GM12872 (cell line): ENCODE measurements around the gene SLC36A1.

Experiments
- TF ChIP-seq, protein P1 (sequence below): IDR thresholded peaks from 3 replicates; pipeline ENCODE4 v1.5.1; 2011; ENCODE audit warnings: low read depth, mild to moderate bottlenecking, low read length, moderate library complexity; ENCODE audit not compliant: insufficient read depth

SLC36A1 gene

DNA sequence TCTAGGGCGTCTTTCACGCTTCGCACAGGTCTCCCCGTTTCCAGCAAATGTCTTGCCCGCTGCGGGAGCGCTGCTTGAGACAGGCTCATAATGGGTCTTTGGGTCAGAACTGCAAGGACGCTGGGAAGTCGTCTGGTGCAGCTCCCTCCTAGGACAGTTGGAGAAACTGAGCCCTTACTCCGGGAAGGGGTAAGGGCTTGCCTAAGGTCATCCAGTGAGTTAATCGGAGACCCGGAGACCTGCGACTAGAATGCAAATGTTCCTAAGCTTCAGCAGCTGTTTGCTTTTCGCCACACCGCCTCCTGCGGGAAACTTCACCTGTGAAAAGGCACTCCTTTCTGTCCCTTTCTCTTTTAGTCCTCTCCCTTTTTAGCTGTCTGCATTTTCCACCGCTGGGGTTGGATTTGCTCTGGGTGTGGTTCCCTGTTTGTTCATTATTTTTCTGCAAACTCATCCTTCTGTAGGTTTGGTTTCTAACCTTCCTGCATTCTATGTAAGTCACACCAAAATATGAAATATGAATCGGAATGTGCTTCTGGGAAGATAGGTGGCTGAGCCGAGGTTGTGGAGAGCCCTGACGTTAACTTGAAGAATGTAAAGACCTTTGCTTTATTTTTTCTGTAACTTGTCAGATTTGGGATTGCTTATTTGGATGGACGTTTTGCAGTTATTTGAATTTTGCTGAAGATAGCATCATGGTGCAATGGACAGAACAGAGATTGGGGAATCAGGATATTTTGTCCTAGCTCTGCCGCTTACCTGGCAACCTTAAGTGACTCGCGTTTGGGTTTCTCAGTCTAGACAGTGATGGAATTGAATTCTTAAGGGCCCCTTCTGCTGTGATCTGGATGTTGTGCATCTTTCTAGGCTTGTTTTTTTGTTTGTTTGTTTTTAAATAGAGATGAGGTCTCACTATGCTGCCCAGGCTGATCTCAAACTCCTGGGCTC lies 909 bp downstream of the SLC36A1 start:
- TF ChIP-seq, protein P1, sequence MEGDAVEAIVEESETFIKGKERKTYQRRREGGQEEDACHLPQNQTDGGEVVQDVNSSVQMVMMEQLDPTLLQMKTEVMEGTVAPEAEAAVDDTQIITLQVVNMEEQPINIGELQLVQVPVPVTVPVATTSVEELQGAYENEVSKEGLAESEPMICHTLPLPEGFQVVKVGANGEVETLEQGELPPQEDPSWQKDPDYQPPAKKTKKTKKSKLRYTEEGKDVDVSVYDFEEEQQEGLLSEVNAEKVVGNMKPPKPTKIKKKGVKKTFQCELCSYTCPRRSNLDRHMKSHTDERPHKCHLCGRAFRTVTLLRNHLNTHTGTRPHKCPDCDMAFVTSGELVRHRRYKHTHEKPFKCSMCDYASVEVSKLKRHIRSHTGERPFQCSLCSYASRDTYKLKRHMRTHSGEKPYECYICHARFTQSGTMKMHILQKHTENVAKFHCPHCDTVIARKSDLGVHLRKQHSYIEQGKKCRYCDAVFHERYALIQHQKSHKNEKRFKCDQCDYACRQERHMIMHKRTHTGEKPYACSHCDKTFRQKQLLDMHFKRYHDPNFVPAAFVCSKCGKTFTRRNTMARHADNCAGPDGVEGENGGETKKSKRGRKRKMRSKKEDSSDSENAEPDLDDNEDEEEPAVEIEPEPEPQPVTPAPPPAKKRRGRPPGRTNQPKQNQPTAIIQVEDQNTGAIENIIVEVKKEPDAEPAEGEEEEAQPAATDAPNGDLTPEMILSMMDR: peak; percentile 32; the same call in 2 of the 3 replicates

DNA sequence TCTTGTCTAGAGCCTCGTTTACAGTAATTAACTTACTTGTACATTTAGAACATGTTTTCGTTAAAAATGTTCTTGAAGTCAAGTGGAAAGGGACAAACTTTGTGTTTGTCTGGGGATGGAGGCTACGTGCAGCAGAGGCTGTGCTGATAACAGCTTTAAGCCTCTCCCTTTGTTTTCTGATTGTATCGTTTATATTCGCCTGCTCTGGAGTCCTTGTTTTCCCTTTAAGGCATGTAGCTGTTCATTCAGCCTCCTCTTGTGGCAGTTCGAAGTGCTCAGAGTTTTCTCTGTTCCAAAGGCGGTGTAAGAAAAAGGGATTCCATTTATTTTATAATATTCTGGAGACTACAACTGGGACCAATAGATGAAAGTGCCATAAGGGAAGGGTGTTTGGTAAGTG lies 1.9 kb downstream of the SLC36A1 start:
- TF ChIP-seq, protein P1: no peak

DNA sequence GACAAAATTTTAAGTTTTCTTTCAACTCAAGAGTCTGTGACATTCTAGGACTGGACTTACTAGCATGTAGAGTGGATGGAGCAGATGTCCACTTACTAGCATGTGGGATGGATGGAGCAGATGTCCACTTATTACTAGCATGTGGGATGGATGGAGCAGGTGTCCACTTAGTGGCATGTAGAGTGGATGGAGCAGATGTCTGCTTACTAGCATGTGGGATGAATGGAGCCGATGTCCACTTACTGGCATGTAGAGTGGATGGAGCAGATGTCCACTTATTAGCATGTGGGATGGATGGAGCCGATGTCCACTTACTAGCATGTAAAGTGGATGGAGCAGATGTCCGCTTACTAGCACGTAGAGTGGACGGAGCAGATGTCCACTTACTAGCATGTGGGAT lies 2.4 kb downstream of the SLC36A1 start:
- TF ChIP-seq, protein P1: no peak

DNA sequence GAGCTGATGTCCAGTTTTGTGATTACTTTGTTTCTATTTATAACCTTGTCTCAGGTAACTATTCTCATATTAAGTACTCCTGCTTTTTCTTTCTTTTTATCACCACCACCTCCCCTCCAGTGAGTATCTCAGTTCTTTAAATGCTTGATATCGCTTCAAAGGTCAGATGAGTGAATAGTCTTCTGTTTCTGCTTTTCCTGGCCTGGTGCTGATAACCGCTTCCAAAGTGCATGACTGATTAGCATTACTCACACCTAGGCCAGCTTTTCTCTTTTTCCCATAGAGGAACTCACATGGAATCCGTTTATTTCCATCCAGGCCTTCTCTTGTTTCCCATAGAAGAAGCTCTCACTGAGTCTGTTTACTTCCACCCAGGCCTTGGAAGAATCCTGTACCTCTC lies 3.2 kb downstream of the SLC36A1 start:
- TF ChIP-seq, protein P1: no peak

DNA sequence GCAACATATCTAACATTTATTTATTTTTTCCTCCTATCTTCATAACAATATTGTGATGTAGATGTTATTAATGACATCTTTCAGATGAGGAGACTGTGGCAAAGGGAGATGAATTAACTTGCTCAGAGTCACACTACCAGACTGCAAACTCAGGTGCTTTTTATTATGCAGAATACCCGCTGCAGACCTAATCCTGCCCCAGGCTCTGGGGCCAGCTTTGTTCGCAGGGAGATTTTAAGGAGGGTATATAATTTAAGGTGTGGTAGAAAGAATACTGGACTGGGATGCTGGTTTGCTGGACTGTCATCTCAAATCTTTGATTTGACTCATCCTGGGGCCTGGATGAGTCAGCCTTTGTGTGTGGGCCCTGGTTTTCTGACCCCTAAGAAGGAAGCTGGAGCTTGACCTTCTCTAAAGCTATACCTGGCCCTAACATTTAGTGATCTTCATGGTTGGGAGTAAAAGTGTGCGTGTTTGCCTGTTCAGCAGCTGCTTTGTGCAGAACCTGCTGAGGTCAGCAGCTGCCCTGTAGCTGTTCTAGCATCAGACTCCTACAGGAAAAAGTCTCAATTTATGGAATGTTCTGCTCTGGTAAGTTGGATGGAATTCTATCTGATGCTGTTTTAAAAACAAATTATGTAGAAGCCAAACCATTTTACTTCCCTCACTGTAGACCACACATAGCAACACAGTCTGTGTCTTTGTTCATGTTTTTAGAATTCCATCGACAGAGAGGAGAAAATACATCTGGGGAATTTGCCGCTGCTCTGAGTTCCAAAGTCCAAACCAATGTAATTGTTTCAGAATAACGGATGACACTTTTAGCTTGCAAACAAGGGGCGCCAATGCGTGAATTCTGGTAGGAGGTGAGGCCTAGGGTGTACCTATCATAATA lies 4.5 kb downstream of the SLC36A1 start:
- TF ChIP-seq, protein P1: no peak

DNA sequence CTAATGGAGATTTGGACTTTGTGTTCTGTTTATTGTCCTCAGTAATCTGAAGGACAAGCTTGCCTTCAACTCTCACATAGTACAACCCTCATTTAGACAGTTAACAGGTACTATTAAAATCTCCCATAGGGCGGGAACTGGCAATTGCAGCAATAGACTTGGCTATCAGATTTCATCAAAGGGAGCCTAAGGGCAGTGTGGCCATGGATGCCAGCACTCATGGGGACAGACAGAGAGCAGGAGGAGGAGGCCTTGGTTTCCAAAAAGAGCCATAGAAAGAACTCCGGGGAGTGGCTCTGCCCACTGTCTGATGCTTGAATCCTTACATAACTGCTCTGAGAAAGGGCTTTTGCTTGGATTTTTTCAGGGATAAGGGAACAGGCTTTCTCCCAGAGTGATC lies 6.8 kb downstream of the SLC36A1 start:
- TF ChIP-seq, protein P1: no peak

DNA sequence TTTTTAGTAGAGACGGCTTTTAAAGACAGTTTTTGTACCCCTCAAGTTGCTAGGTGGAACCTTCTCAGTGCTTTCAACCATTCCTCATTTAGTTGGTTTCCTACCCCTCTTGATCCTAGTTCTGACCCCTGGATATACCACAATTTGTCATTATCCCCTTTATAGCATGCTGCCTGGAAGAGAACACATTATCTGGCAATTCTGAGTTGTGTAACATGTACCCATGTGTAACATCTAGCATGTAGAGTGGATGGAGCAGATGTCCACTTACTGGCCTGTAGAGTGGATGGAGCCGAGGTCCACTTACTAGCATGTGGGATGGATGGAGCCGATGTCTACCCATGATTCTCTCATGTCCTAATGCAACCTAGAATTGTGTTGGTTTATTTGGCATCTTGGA lies 7.5 kb downstream of the SLC36A1 start:
- TF ChIP-seq, protein P1: no peak
